CD4-positive, alpha-beta T cell (primary cell): ENCODE data around the gene PLA2G4D. TPM values are rescaled to one million over a fixed set of nuclear protein-coding genes. Genes with fewer than 3 reads are reported as not detected.

Experiments used
- ATAC-seq: fragments of 200-7000 bp; cut with Tn5 transposase; one replicate; pipeline ENCODE4 v1.10.0; 2022; ENCODE audit warnings: mild to moderate bottlenecking; ENCODE audit not compliant: poor library complexity
- CTCF ChIA-PET: fragments of 350-600 bp; sonication (Branson Sonifier 250); formaldehyde crosslinking; loops from one replicate; lab custom pipeline; 2021; ENCODE audit warnings: antibody characterized with exemption, inconsistent platforms; lab: Charles Lee
- POLR2A ChIA-PET: fragments of 350-600 bp; sonication (Branson Sonifier 250); formaldehyde crosslinking; loops from one replicate; lab custom pipeline; 2021; ENCODE audit warnings: antibody characterized with exemption, inconsistent platforms; lab: Charles Lee
- DNase-seq, 14 experiments: peaks; one replicate each; pipeline ENCODE4 v3.0.0-alpha.2; 2013 to 2020; ENCODE audit warnings: mixed read lengths in 2 of 14
- H3K27ac ChIP-seq, 2 donors: one replicate each; pipeline versions ENCODE4 v1.5.1 to v1.7.0; 2013; ENCODE audit warnings: low read length in 2 of 2, low read depth in 1 of 2, mild to moderate bottlenecking in 1 of 2
- H3K27me3 ChIP-seq, 2 experiments: 1 replicate in 1 of 2; 2 replicates in 1 of 2; pipeline versions ENCODE4 v1.6.1 to v1.7.0; 2013; ENCODE audit warnings: low read length in 2 of 2, control low read depth in 1 of 2, mild to moderate bottlenecking in 1 of 2, moderate library complexity in 1 of 2; ENCODE audit not compliant: insufficient read depth in 2 of 2, control insufficient read depth in 1 of 2
- H3K36me3 ChIP-seq: one replicate; pipeline ENCODE4 v1.6.1; 2013; ENCODE audit warnings: low read length, control low read depth; ENCODE audit not compliant: insufficient read depth
- H3K4me1 ChIP-seq: one replicate; pipeline ENCODE4 v1.6.1; 2013; ENCODE audit warnings: low read length, control low read depth; ENCODE audit not compliant: insufficient read depth
- H3K4me3 ChIP-seq: one replicate; pipeline ENCODE4 v1.5.1; 2013; ENCODE audit warnings: mild to moderate bottlenecking, low read length, moderate library complexity
- H3K9me3 ChIP-seq, 2 experiments: 1 replicate in 1 of 2; 2 replicates in 1 of 2; pipeline versions ENCODE4 v1.6.1 to v1.7.0; 2013; ENCODE audit warnings: low read length in 2 of 2, mild to moderate bottlenecking in 2 of 2, control low read depth in 1 of 2, moderate library complexity in 1 of 2; ENCODE audit not compliant: control insufficient read depth in 1 of 2, insufficient read depth in 1 of 2
- H3K27ac Mint-ChIP-seq: one replicate; pipeline ENCODE4 v1.8.0; 2020; ENCODE audit warnings: mixed read lengths
- H3K27me3 Mint-ChIP-seq: one replicate; pipeline ENCODE4 v1.8.0; 2021; ENCODE audit warnings: mixed read lengths
- H3K36me3 Mint-ChIP-seq: one replicate; pipeline ENCODE4 v1.8.0; 2021; ENCODE audit warnings: low read depth, mixed read lengths
- H3K4me1 Mint-ChIP-seq: one replicate; pipeline ENCODE4 v1.8.0; 2021; ENCODE audit warnings: low read depth, mixed read lengths
- H3K4me3 Mint-ChIP-seq: one replicate; pipeline ENCODE4 v1.8.0; 2020; ENCODE audit warnings: mild to moderate bottlenecking, mixed read lengths
- H3K9me3 Mint-ChIP-seq: one replicate; pipeline ENCODE4 v1.8.0; 2020; ENCODE audit warnings: mixed read lengths
- CTCF ChIP-seq: fragments of 200-600 bp; IDR thresholded peaks from one replicate; pipeline ENCODE4 v1.8.0; 2022; ENCODE audit warnings: antibody characterized with exemption, mild to moderate bottlenecking
- intact Hi-C, 2 experiments: fragments of 100-400 bp; cut with DNase I in 1 of 2; cut with micrococcal nuclease in 1 of 2; formaldehyde crosslinking; loops; one replicate each; pipeline versions ENCODE4 v1.15.1 to v1.9.0; 2023 to 2025; cut with DNase I, micrococcal nuclease
- total RNA-seq, 174 experiments: library from RNA in 2 of 174; stranded (reverse) in 2 of 174; gene quantifications; one replicate each; pipeline ENCODE4 v1.2.3 and lab custom pipeline; 2021 to 2026

PLA2G4D gene
- total RNA-seq, 2 experiments from 2014 or later = not detected

GRCh38 chr15:42036966-42037365 lies 57.4 kb downstream of the PLA2G4D start:
- Histone ChIP-seq H3K4me3 (no peak overlapping the region), H3K36me3 (no peaks in the 10 kb centered on the region), H3K4me1 (peaks cover 6% of the 10 kb centered on the region), H3K27ac (no peak overlapping the region), H3K27me3 (no peaks in the 10 kb centered on the region), H3K9me3 (no peaks in the 10 kb centered on the region)
- H3K27ac Mint-ChIP-seq = no peak overlapping the region
- POLR2A ChIA-PET = no interaction called here
- TF ChIP-seq CTCF = no peak
- peaks cover 8% of the 10 kb centered on the region for H3K4me1 Mint-ChIP-seq
- CTCF ChIA-PET = no interaction called here
- intact Hi-C loops = no loop called here
- H3K4me3 Mint-ChIP-seq = no peak overlapping the region
- DNase-seq (no peak), ATAC-seq (no peak)
- no peaks in the 10 kb centered on the region for H3K36me3 Mint-ChIP-seq
- H3K9me3 Mint-ChIP-seq = no peaks in the 10 kb centered on the region
- H3K27me3 Mint-ChIP-seq = no peaks in the 10 kb centered on the region

- no peak overlapping the region for H3K27ac ChIP-seq
- ChIA-PET CTCF (no interaction called here), POLR2A (interaction anchor here (0.6 kb wide), 1 partner anchor 293 kb away, joined by 3 read pairs; no protein-coding TSS in a partner anchor)
- no peak for DNase-seq
- Mint-ChIP-seq H3K27me3 (no peaks in the 10 kb centered on the region), H3K27ac (no peak overlapping the region), H3K4me3 (no peak overlapping the region), H3K9me3 (no peaks in the 10 kb centered on the region), H3K4me1 (peaks cover 8% of the 10 kb centered on the region), H3K36me3 (no peaks in the 10 kb centered on the region)
- intact Hi-C loops = no loop called here
- no peak for ATAC-seq
- no peaks in the 10 kb centered on the region for H3K36me3 ChIP-seq
- no peak overlapping the region for H3K4me3 ChIP-seq
- no peaks in the 10 kb centered on the region for H3K9me3 ChIP-seq
- no peak for TF ChIP-seq CTCF
- H3K4me1 ChIP-seq = peaks cover 6% of the 10 kb centered on the region
- H3K27me3 ChIP-seq = no peaks in the 10 kb centered on the region
Measured at GRCh38 chr15:42036112-42036905, 58.1 kb downstream of the PLA2G4D start.

GRCh38 chr15:42035435-42035761 lies 59.0 kb downstream of the PLA2G4D start:
- peaks cover 6% of the 10 kb centered on the region for H3K4me1 ChIP-seq
- Mint-ChIP-seq H3K9me3 (no peaks in the 10 kb centered on the region), H3K27ac (no peak overlapping the region), H3K36me3 (no peaks in the 10 kb centered on the region), H3K4me3 (no peak overlapping the region), H3K4me1 (peaks cover 8% of the 10 kb centered on the region), H3K27me3 (no peaks in the 10 kb centered on the region)
- H3K4me3 ChIP-seq = no peak overlapping the region
- intact Hi-C loops = no loop called here
- no peak for TF ChIP-seq CTCF
- ChIA-PET CTCF (no interaction called here), POLR2A (no interaction called here)
- DNase-seq = peak in 2 of 14 experiments; percentile 21 to 24
- no peak overlapping the region for H3K27ac ChIP-seq
- H3K36me3 ChIP-seq = no peaks in the 10 kb centered on the region
- H3K27me3 ChIP-seq = no peaks in the 10 kb centered on the region
- ATAC-seq = no peak
- H3K9me3 ChIP-seq = no peaks in the 10 kb centered on the region
